GM23338 (cell line): ENCODE results near the gene OR9G1. TPM values are rescaled to one million over a fixed set of nuclear protein-coding genes. Genes with fewer than 3 reads are reported as not detected.
A peak's percentile ranks its signal among the peaks of the same experiment; 100 is the strongest.

Source experiments
- ATAC-seq: fragments of 200-7000 bp; cut with Tn5 transposase; 3 replicates; pipeline ENCODE4 v1.9.1; 2020
- DNase-seq: peaks from one replicate; pipeline ENCODE4 v3.0.0-alpha.2; 2015; ENCODE audit warnings: low spot score
- H2AFZ ChIP-seq: fragments of 200-600 bp; sonication (generic); 2 replicates; pipeline ENCODE4 v1.8.0; 2016; ENCODE audit warnings: antibody characterized with exemption, mild to moderate bottlenecking, moderate library complexity
- H3F3A ChIP-seq: fragments of 200-600 bp; sonication (generic); replicated peaks from 2 replicates; pipeline ENCODE4 v1.8.0; 2017; ENCODE audit warnings: antibody characterized with exemption, mixed run types, low read depth
- H3K27ac ChIP-seq: fragments of 200-600 bp; sonication (generic); 2 replicates; pipeline ENCODE4 v1.6.1; 2016; ENCODE audit warnings: low read depth
- H3K27me3 ChIP-seq: fragments of 200-600 bp; sonication (generic); 2 replicates; pipeline ENCODE4 v1.8.0; 2016; ENCODE audit warnings: mild to moderate bottlenecking, mixed run types, moderate library complexity; ENCODE audit not compliant: insufficient read depth
- H3K36me3 ChIP-seq: fragments of 200-600 bp; sonication (generic); 2 replicates; pipeline ENCODE4 v1.8.0; 2016; ENCODE audit warnings: mild to moderate bottlenecking; ENCODE audit not compliant: insufficient read depth
- H3K4me1 ChIP-seq: fragments of 200-600 bp; sonication (generic); 2 replicates; pipeline ENCODE4 v1.8.0; 2016; ENCODE audit warnings: mild to moderate bottlenecking, moderate library complexity; ENCODE audit not compliant: insufficient read depth
- H3K4me2 ChIP-seq: fragments of 200-600 bp; sonication (generic); 2 replicates; pipeline ENCODE4 v1.7.1; 2017; ENCODE audit warnings: mixed run types
- H3K4me3 ChIP-seq: fragments of 200-600 bp; sonication (generic); 2 replicates; pipeline ENCODE4 v1.6.1; 2016; ENCODE audit warnings: mixed run types
- H3K79me2 ChIP-seq: fragments of 200-600 bp; sonication (generic); replicated peaks from 2 replicates; pipeline ENCODE4 v1.8.0; 2017; ENCODE audit warnings: mild to moderate bottlenecking; ENCODE audit not compliant: insufficient read depth
- H3K9me2 ChIP-seq: fragments of 200-600 bp; sonication (generic); 2 replicates; pipeline ENCODE4 v1.8.0; 2017; ENCODE audit not compliant: insufficient read depth
- H4K20me1 ChIP-seq: fragments of 200-600 bp; sonication (generic); replicated peaks from 2 replicates; pipeline ENCODE4 v1.8.0; 2017; ENCODE audit warnings: mild to moderate bottlenecking; ENCODE audit not compliant: insufficient read depth
- H3K27ac Mint-ChIP-seq: 2 replicates; pipeline ENCODE4 v1.8.0; 2020; ENCODE audit warnings: inconsistent platforms, mild to moderate bottlenecking, moderate library complexity, mixed read lengths
- H3K27me3 Mint-ChIP-seq: 3 replicates; pipeline ENCODE4 v1.8.0; 2022; ENCODE audit warnings: low read depth, mild to moderate bottlenecking, moderate library complexity, mixed read lengths, inconsistent platforms; ENCODE audit not compliant: insufficient read depth, poor library complexity
- H3K36me3 Mint-ChIP-seq: 3 replicates; pipeline ENCODE4 v1.8.0; 2021; ENCODE audit warnings: low read depth, mild to moderate bottlenecking, inconsistent platforms, moderate library complexity, mixed read lengths
- H3K4me1 Mint-ChIP-seq: 3 replicates; pipeline ENCODE4 v1.8.0; 2020; ENCODE audit warnings: mild to moderate bottlenecking, inconsistent platforms, mixed read lengths
- H3K4me3 Mint-ChIP-seq: 3 replicates; pipeline ENCODE4 v1.8.0; 2021; ENCODE audit warnings: moderate library complexity, mild to moderate bottlenecking, inconsistent platforms, mixed read lengths
- H3K9me3 Mint-ChIP-seq: 3 replicates; pipeline ENCODE4 v1.8.0; 2020; ENCODE audit warnings: moderate library complexity, mild to moderate bottlenecking, inconsistent platforms, mixed read lengths
- CREB1 ChIP-seq: fragments of 250-450 bp; sonication (Bioruptor Pico); IDR thresholded peaks from 2 replicates; pipeline ENCODE4 v1.5.0; 2020; ENCODE audit warnings: low read depth, mild to moderate bottlenecking, moderate library complexity
- CTCF ChIP-seq, 2 experiments: fragments of 200-600 bp in 1 of 2; sonication (generic) in 1 of 2; conservative IDR thresholded peaks; 2 replicates each; pipeline versions ENCODE4 v1.5.1 to v1.6.1; 2016 to 2017; ENCODE audit warnings: antibody characterized with exemption in 2 of 2, low read depth in 2 of 2, mild to moderate bottlenecking in 2 of 2, moderate library complexity in 1 of 2
- EZH2 ChIP-seq: fragments of 200-600 bp; sonication (generic); IDR thresholded peaks from one replicate; pipeline ENCODE4 v1.8.0; 2017; ENCODE audit warnings: antibody characterized with exemption, mild to moderate bottlenecking, low read depth; ENCODE audit not compliant: unreplicated experiment
- EZH2phosphoT487 ChIP-seq: fragments of 200-600 bp; sonication (generic); IDR thresholded peaks from one replicate; pipeline ENCODE4 v1.8.1; 2018; ENCODE audit warnings: antibody characterized with exemption; ENCODE audit not compliant: unreplicated experiment
- JUNB ChIP-seq: IDR thresholded peaks from one replicate; pipeline ENCODE4 v1.6.1; 2016; ENCODE audit warnings: antibody characterized with exemption; ENCODE audit not compliant: unreplicated experiment
- NANOG ChIP-seq: IDR thresholded peaks from 2 replicates; pipeline ENCODE4 v1.6.1; 2016; ENCODE audit warnings: antibody characterized with exemption, borderline replicate concordance
- POLR2AphosphoS5 ChIP-seq: IDR thresholded peaks from 2 replicates; pipeline ENCODE4 v1.6.1; 2016; ENCODE audit warnings: antibody characterized with exemption, low read depth
- STAT1 ChIP-seq: IDR thresholded peaks from one replicate; pipeline ENCODE4 v1.6.1; 2016; ENCODE audit warnings: antibody characterized with exemption; ENCODE audit not compliant: unreplicated experiment
- ZNF114 ChIP-seq: fragments of 250-450 bp; sonication (Bioruptor Pico); IDR thresholded peaks from 2 replicates; pipeline ENCODE4 v1.5.0; 2020; ENCODE audit warnings: mild to moderate bottlenecking, moderate library complexity
- ZNF331 ChIP-seq: fragments of 250-450 bp; sonication (Bioruptor Pico); IDR thresholded peaks from 2 replicates; pipeline ENCODE4 v1.5.0; 2020; ENCODE audit warnings: low read depth, mild to moderate bottlenecking, moderate library complexity
- ZNF462 ChIP-seq: fragments of 250-450 bp; sonication (Bioruptor Pico); IDR thresholded peaks from 2 replicates; pipeline ENCODE4 v1.5.0; 2020; ENCODE audit warnings: mild to moderate bottlenecking, moderate library complexity
- polyA plus RNA-seq: library from polyadenylated mRNA; unstranded; fragments of >200 nt; fragmentation: Nextera tagmentation; extraction: Ambion mirVana; gene quantifications from 2 replicates; pipeline ENCODE4 v1.2.1, GENCODE V29; 2016
- total RNA-seq: library from RNA; depleted of rRNA; stranded (reverse); fragments of >200 nt; shearing (Covaris generic); gene quantifications from 2 replicates; pipeline ENCODE4 v1.2.3, GENCODE V29; 2014
- TF ChIP-seq, protein P1 (sequence below): IDR thresholded peaks from one replicate; pipeline ENCODE4 v1.6.1; 2018; ENCODE audit warnings: antibody characterized with exemption; ENCODE audit not compliant: unreplicated experiment
- TF ChIP-seq, protein P2 (sequence below): IDR thresholded peaks from 2 replicates; pipeline ENCODE4 v1.6.1; 2016; ENCODE audit warnings: antibody characterized with exemption

The OR9G1 gene
- total and polyA plus RNA-seq, 2 experiments from 2014 or later: not detected

GRCh38 chr11:56700242-56700913 is 1.5 kb downstream of the OR9G1 start:
- no peaks in the 10 kb centered on the region for H3K79me2 ChIP-seq
- DNase-seq: no peak
- no peaks in the 10 kb centered on the region for H3K4me1 ChIP-seq
- H3K27ac ChIP-seq: no peak overlapping the region; the same call in 1 of the 2 replicates
- H3K4me3 ChIP-seq: no peak overlapping the region
- H3K9me2 ChIP-seq: peaks cover 13% of the 10 kb centered on the region; the same call in 1 of the 2 replicates
- H2AFZ ChIP-seq: peak overlapping the region; percentile 53; the same call in 1 of the 2 replicates
- no peak overlapping the region for H3K4me3 Mint-ChIP-seq
- H3K27me3 Mint-ChIP-seq: peaks cover under 1% of the 10 kb centered on the region
- no peaks in the 10 kb centered on the region for H3F3A ChIP-seq
- H4K20me1 ChIP-seq: no peaks in the 10 kb centered on the region
- H3K4me1 Mint-ChIP-seq: peaks cover 11% of the 10 kb centered on the region
- H3K27ac Mint-ChIP-seq: no peak overlapping the region
- no peaks in the 10 kb centered on the region for H3K27me3 ChIP-seq
- no peaks in the 10 kb centered on the region for H3K9me3 Mint-ChIP-seq
- no peaks in the 10 kb centered on the region for H3K36me3 ChIP-seq
- H3K4me2 ChIP-seq: no peak overlapping the region
- TF ChIP-seq EZH2: no peak
- TF ChIP-seq, protein P1, sequence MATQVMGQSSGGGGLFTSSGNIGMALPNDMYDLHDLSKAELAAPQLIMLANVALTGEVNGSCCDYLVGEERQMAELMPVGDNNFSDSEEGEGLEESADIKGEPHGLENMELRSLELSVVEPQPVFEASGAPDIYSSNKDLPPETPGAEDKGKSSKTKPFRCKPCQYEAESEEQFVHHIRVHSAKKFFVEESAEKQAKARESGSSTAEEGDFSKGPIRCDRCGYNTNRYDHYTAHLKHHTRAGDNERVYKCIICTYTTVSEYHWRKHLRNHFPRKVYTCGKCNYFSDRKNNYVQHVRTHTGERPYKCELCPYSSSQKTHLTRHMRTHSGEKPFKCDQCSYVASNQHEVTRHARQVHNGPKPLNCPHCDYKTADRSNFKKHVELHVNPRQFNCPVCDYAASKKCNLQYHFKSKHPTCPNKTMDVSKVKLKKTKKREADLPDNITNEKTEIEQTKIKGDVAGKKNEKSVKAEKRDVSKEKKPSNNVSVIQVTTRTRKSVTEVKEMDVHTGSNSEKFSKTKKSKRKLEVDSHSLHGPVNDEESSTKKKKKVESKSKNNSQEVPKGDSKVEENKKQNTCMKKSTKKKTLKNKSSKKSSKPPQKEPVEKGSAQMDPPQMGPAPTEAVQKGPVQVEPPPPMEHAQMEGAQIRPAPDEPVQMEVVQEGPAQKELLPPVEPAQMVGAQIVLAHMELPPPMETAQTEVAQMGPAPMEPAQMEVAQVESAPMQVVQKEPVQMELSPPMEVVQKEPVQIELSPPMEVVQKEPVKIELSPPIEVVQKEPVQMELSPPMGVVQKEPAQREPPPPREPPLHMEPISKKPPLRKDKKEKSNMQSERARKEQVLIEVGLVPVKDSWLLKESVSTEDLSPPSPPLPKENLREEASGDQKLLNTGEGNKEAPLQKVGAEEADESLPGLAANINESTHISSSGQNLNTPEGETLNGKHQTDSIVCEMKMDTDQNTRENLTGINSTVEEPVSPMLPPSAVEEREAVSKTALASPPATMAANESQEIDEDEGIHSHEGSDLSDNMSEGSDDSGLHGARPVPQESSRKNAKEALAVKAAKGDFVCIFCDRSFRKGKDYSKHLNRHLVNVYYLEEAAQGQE: no peak
- no peak for TF ChIP-seq EZH2phosphoT487
- no peak for TF ChIP-seq NANOG
- TF ChIP-seq, protein P2, sequence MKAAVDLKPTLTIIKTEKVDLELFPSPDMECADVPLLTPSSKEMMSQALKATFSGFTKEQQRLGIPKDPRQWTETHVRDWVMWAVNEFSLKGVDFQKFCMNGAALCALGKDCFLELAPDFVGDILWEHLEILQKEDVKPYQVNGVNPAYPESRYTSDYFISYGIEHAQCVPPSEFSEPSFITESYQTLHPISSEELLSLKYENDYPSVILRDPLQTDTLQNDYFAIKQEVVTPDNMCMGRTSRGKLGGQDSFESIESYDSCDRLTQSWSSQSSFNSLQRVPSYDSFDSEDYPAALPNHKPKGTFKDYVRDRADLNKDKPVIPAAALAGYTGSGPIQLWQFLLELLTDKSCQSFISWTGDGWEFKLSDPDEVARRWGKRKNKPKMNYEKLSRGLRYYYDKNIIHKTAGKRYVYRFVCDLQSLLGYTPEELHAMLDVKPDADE: no peak
- no peak for TF ChIP-seq ZNF462 (CRISPR knock-in tag)
- TF ChIP-seq JUNB: no peak
- no peak for TF ChIP-seq STAT1
- no peak for TF ChIP-seq ZNF114 (CRISPR knock-in tag)
- no peak for TF ChIP-seq ZNF331
- no peak for TF ChIP-seq CTCF (conservative IDR thresholded peaks at IDR 0.05; ENCODE audit: low read depth in 2 of 2)
- no peak for TF ChIP-seq CREB1 (CRISPR knock-in tag)
- no peak for TF ChIP-seq POLR2AphosphoS5
- peak; percentile 54 for ATAC-seq
- H3K36me3 Mint-ChIP-seq: no peaks in the 10 kb centered on the region
